A549 (cell line): ENCODE measurements around the gene XYLT1. TPM values are rescaled to one million over a fixed set of nuclear protein-coding genes. Genes with fewer than 3 reads are reported as not detected.

Experiments
- ATAC-seq, 2 experiments: fragments of 200-7000 bp in 1 of 2; fragments of >200 bp in 1 of 2; cut with Nextera tagmentation in 1 of 2; cut with Tn5 transposase in 1 of 2; 3 replicates each; pipeline versions ENCODE4 v1.8.0 to v1.9.1; 2018 to 2020; ENCODE audit warnings: mild to moderate bottlenecking in 1 of 2, moderate library complexity in 1 of 2
- CTCF ChIA-PET: fragments of 300-600 bp; sonication (Branson Sonifier 250); formaldehyde crosslinking; extraction: SDS; loops from one replicate; lab custom pipeline; 2021; ENCODE audit warnings: antibody characterized with exemption, inconsistent platforms; lab: Yijun Ruan, JAX
- POLR2A ChIA-PET: fragments of 350-600 bp; formaldehyde crosslinking; extraction: SDS; loops from one replicate; lab custom pipeline; 2021; ENCODE audit warnings: antibody characterized with exemption, inconsistent platforms; lab: Yijun Ruan, JAX
- DNase-seq, 2 experiments: peaks; one replicate each; pipeline versions ENCODE4 v3.0.0 to v3.0.0-alpha.2; 2011 to 2016; ENCODE audit warnings: low read depth in 1 of 2, low spot score in 1 of 2
- FAIRE-seq: peaks from 2 replicates; lab custom pipeline; 2011; peaks lifted over from hg19 to GRCh38; lab: Jason Lieb, UNC
- H3K27ac ChIP-seq, 2 experiments: fragments of >200 bp; sonication (Bioruptor Twin); formaldehyde crosslinking; 3 replicates each; pipeline ENCODE4 v1.5.1; 2016 to 2017
- H3K4me1 ChIP-seq: fragments of >200 bp; sonication (Bioruptor Twin); formaldehyde crosslinking; 3 replicates; pipeline ENCODE4 v1.6.1; 2016
- H3K4me2 ChIP-seq: fragments of >200 bp; sonication (Bioruptor Twin); formaldehyde crosslinking; 3 replicates; pipeline ENCODE4 v1.6.1; 2016
- H3K4me3 ChIP-seq: fragments of >200 bp; sonication (Bioruptor Twin); formaldehyde crosslinking; 3 replicates; pipeline ENCODE4 v1.5.1; 2016
- H3K9me3 ChIP-seq: fragments of >200 bp; sonication (Bioruptor Twin); formaldehyde crosslinking; 3 replicates; pipeline ENCODE4 v1.6.1; 2016
- BCL3 ChIP-seq: fragments of >200 bp; sonication (Bioruptor Twin); formaldehyde crosslinking; IDR thresholded peaks from 3 replicates; pipeline ENCODE4 v1.6.1; 2016
- EHF ChIP-seq: fragments of 250-450 bp; sonication (Bioruptor Pico); IDR thresholded peaks from 2 replicates; pipeline ENCODE4 v1.5.0; 2020; ENCODE audit warnings: mild to moderate bottlenecking
- FOSB ChIP-seq: fragments of 250-450 bp; sonication (Bioruptor Pico); IDR thresholded peaks from 2 replicates; pipeline ENCODE4 v1.5.0; 2020; ENCODE audit warnings: mild to moderate bottlenecking, moderate library complexity
- FOSL2 ChIP-seq, 2 experiments: fragments of 450-650 bp in 1 of 2; fragments of >200 bp in 1 of 2; sonication (Bioruptor Twin) in 1 of 2; formaldehyde crosslinking; IDR thresholded peaks; 2 replicates each; pipeline versions ENCODE4 v1.5.0 to v1.6.1; 2016 to 2020; ENCODE audit warnings: mild to moderate bottlenecking in 1 of 2, moderate library complexity in 1 of 2
- GATA3 ChIP-seq: IDR thresholded peaks from 2 replicates; pipeline ENCODE4 v1.6.1; 2012; ENCODE audit warnings: borderline replicate concordance
- HEYL ChIP-seq: fragments of 250-450 bp; sonication (Bioruptor Pico); IDR thresholded peaks from 2 replicates; pipeline ENCODE4 v1.8.0; 2021; ENCODE audit warnings: mild to moderate bottlenecking, moderate library complexity
- HOXB5 ChIP-seq: fragments of 250-450 bp; sonication (Bioruptor Pico); IDR thresholded peaks from 2 replicates; pipeline ENCODE4 v1.5.0; 2020; ENCODE audit warnings: mild to moderate bottlenecking, moderate library complexity
- JUNB ChIP-seq: fragments of >200 bp; sonication (Bioruptor Twin); formaldehyde crosslinking; IDR thresholded peaks from 2 replicates; pipeline ENCODE4 v1.6.1; 2016
- NFE2L2 ChIP-seq: fragments of 150-350 bp; conservative IDR thresholded peaks from 2 replicates; pipeline ENCODE4 v1.6.1; 2014; ENCODE audit warnings: low read length
- PHF8 ChIP-seq: fragments of 200-600 bp; sonication (generic); IDR thresholded peaks from 2 replicates; pipeline ENCODE4 v1.6.1; 2016; ENCODE audit warnings: low read depth, mild to moderate bottlenecking, antibody characterized with exemption, moderate library complexity, borderline replicate concordance
- RFX5 ChIP-seq: fragments of 450-650 bp; IDR thresholded peaks from 2 replicates; pipeline ENCODE4 v1.7.1; 2014; ENCODE audit warnings: antibody characterized with exemption, mild to moderate bottlenecking, moderate library complexity
- SMC3 ChIP-seq: fragments of >200 bp; sonication (Bioruptor Twin); formaldehyde crosslinking; IDR thresholded peaks from 3 replicates; pipeline ENCODE4 v1.6.1; 2018; ENCODE audit warnings: inconsistent platforms
- TFCP2L1 ChIP-seq: fragments of 250-450 bp; sonication (Bioruptor Pico); IDR thresholded peaks from 2 replicates; pipeline ENCODE4 v1.5.0; 2021; ENCODE audit warnings: mild to moderate bottlenecking
- USF2 ChIP-seq: fragments of 450-650 bp; IDR thresholded peaks from 2 replicates; pipeline ENCODE4 v1.6.1; 2014; ENCODE audit warnings: antibody characterized with exemption
- WGBS: methylation state at CpG from one replicate; pipeline ENCODE4 v1.1.6; 2017; ENCODE audit errors: missing lambda C conversion rate; 5-methylcytosine and 5-hydroxymethylcytosine counted together
- polyA plus RNA-seq, 4 experiments: library from polyadenylated mRNA; depleted of rRNA in 3 of 4; stranded (reverse); fragments of >200 nt; fragmentation: RNase III in 1 of 4; extraction: RNeasy Plus Mini Kit Qiagen cat#74134 plus additional on column Dnase treatment in 1 of 4; gene quantifications; 2 replicates in 3 of 4; 3 replicates in 1 of 4; pipeline ENCODE4 v1.2.3, GENCODE V29; 2011 to 2017
- TF ChIP-seq, protein P1 (sequence below): fragments of 200-600 bp; sonication (generic); IDR thresholded peaks from 2 replicates; pipeline ENCODE4 v1.6.1; 2016; ENCODE audit warnings: antibody characterized with exemption, mild to moderate bottlenecking, moderate library complexity

XYLT1 gene
- polyA plus RNA-seq, 2 of the 4 experiments (the other 2 are of a cell fraction): 0.78 to 0.88 TPM

GRCh38 chr16:17447101-17447569 lies 23.6 kb downstream of the XYLT1 start:
- no peak for FAIRE-seq
- Histone ChIP-seq H3K27ac (no peak overlapping the region), H3K9me3 (no peaks in the 10 kb centered on the region), H3K4me2 (no peak overlapping the region), H3K4me1 (no peaks in the 10 kb centered on the region), H3K4me3 (no peak overlapping the region)
- ATAC-seq: no peak
- WGBS: 32% methylated on average over 5 of the region's 5 CpGs
- no peak for DNase-seq
- TF ChIP-seq FOSB: no peak
- no peak for TF ChIP-seq USF2
- no peak for TF ChIP-seq SMC3
- no peak for TF ChIP-seq GATA3
- TF ChIP-seq TFCP2L1 (CRISPR knock-in tag): no peak
- TF ChIP-seq HEYL (CRISPR knock-in tag): no peak
- no peak for TF ChIP-seq NFE2L2
- TF ChIP-seq, protein P1, sequence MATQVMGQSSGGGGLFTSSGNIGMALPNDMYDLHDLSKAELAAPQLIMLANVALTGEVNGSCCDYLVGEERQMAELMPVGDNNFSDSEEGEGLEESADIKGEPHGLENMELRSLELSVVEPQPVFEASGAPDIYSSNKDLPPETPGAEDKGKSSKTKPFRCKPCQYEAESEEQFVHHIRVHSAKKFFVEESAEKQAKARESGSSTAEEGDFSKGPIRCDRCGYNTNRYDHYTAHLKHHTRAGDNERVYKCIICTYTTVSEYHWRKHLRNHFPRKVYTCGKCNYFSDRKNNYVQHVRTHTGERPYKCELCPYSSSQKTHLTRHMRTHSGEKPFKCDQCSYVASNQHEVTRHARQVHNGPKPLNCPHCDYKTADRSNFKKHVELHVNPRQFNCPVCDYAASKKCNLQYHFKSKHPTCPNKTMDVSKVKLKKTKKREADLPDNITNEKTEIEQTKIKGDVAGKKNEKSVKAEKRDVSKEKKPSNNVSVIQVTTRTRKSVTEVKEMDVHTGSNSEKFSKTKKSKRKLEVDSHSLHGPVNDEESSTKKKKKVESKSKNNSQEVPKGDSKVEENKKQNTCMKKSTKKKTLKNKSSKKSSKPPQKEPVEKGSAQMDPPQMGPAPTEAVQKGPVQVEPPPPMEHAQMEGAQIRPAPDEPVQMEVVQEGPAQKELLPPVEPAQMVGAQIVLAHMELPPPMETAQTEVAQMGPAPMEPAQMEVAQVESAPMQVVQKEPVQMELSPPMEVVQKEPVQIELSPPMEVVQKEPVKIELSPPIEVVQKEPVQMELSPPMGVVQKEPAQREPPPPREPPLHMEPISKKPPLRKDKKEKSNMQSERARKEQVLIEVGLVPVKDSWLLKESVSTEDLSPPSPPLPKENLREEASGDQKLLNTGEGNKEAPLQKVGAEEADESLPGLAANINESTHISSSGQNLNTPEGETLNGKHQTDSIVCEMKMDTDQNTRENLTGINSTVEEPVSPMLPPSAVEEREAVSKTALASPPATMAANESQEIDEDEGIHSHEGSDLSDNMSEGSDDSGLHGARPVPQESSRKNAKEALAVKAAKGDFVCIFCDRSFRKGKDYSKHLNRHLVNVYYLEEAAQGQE: no peak
- TF ChIP-seq JUNB: no peak
- no peak for TF ChIP-seq EHF (CRISPR knock-in tag)
- no peak for TF ChIP-seq FOSL2 (IDR thresholded peaks at IDR 0.05)
- no peak for TF ChIP-seq FOSL2 (CRISPR knock-in tag; IDR thresholded peaks at IDR 0.05)
- no peak for TF ChIP-seq PHF8
- ChIA-PET POLR2A (no interaction called here), CTCF (no interaction called here)

DNA sequence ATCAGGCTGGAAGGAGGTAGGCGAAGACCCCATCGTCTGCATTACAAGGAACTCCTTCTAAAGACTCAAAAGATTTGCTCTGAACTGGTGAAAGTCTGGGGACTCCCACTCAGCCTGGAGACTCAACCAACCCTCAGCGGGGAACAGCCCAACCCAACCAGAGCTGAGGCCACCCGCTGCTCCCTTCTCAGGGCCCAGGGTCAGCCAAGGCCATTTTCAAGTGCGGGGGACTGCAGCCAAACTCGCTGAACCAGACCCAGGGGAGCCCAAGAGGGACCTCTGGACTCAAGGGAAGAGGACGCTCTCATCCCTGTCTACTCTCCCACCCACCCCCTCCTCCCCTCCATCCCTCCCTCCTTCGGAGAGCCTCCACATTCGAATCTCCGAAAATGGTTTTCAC lies 24.1 kb downstream of the XYLT1 start:
- H3K9me3 ChIP-seq: no peaks in the 10 kb centered on the region
- ATAC-seq (no peak), FAIRE-seq (no peak), DNase-seq (no peak)
- no peak overlapping the region for H3K4me2 ChIP-seq
- H3K4me1 ChIP-seq: no peaks in the 10 kb centered on the region
- ChIA-PET CTCF (no interaction called here), POLR2A (no interaction called here)
- no peak for TF ChIP-seq BCL3
- no peak for TF ChIP-seq RFX5
- no peak for TF ChIP-seq HOXB5 (CRISPR knock-in tag)
- 16% methylated on average over 8 of the region's 10 CpGs for WGBS
- no peak overlapping the region for H3K4me3 ChIP-seq
- H3K27ac ChIP-seq: no peak overlapping the region

GRCh38 chr16:17445421-17445820 lies 25.3 kb downstream of the XYLT1 start:
- H3K4me1 ChIP-seq: no peaks in the 10 kb centered on the region
- H3K4me3 ChIP-seq: no peak overlapping the region
- POLR2A ChIA-PET: no interaction called here
- H3K27ac ChIP-seq: no peak overlapping the region
- no peaks in the 10 kb centered on the region for H3K9me3 ChIP-seq
- ATAC-seq (no peak), FAIRE-seq (no peak), DNase-seq (no peak)
- TF ChIP-seq FOSB: no peak
- TF ChIP-seq, protein P1: no peak
- no peak overlapping the region for H3K4me2 ChIP-seq
- CTCF ChIA-PET: no interaction called here
- 33% methylated on average over 10 of the region's 12 CpGs for WGBS
